ENCODE results near the gene DNAJC15. TPM values are rescaled to one million over a fixed set of nuclear protein-coding genes. Genes with fewer than 3 reads are reported as not detected.

Gene DNAJC15
- total RNA-seq, 1 experiment from 2014 or later = 10.8 TPM

GRCh38 chr13:43139921-43140320 is 116.5 kb downstream of the DNAJC15 start (continued):
- TF ChIP-seq REST (IDR thresholded peaks at IDR 0.05; ENCODE audit: low read depth) (no peak), ZFX (IDR thresholded peaks at IDR 0.05) (no peak), RAD21 (IDR thresholded peaks at IDR 0.05; ENCODE audit: low read depth) (no peak), POLR2AphosphoS5 (IDR thresholded peaks at IDR 0.05; ENCODE audit: low read depth, low read length) (no peak), EGR1 (IDR thresholded peaks at IDR 0.05; ENCODE audit: low read depth) (no peak)

DNA sequence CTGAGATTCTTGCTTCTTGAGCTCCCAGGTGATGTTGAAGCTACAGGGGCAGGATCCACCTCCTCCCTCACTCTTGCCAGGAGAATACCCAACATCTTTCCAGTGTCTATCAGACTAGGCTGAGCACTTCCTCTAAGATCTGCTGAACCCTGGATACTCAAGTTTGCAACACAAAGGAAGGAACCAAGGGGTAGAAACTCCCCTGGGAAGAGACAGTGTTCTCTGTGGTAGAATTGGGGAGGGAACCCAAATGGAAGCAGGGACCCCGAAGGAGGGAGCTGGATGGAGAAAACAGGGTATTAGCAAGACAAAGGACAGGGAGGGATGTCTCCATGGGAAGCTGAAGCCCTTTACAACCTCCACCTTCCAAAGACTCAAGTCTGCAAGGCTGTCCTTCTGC is 117.6 kb downstream of the DNAJC15 start:
- Histone ChIP-seq H4K20me1 (ENCODE audit: insufficient read depth) (no peaks in the 10 kb centered on the region), H3K36me3 (ENCODE audit: control insufficient read depth in 1 of 2, insufficient read depth in 2 of 2, low read length in 2 of 2) (no peaks in the 10 kb centered on the region), H3K79me2 (ENCODE audit: insufficient read depth, low read length) (no peaks in the 10 kb centered on the region), H3K4me3 (replicated peaks in 1 of 2; ENCODE audit: low read depth in 1 of 2, low read length in 2 of 2) (no peak overlapping the region), H3K4me2 (ENCODE audit: low read length) (no peak overlapping the region), H3K27ac (ENCODE audit: low read depth, low read length) (no peak overlapping the region), H2AFZ (ENCODE audit: low read depth, low read length, poor library complexity, severe bottlenecking) (no peak overlapping the region), H3K9me2 (ENCODE audit: insufficient read depth) (no peaks in the 10 kb centered on the region), H3K9ac (ENCODE audit: low read length) (no peak overlapping the region), H3K27me3 (ENCODE audit: insufficient read depth, low read length) (no peaks in the 10 kb centered on the region; the same call in 1 of the 2 replicates), H3K4me1 (ENCODE audit: control insufficient read depth in 1 of 2, insufficient read depth in 2 of 2, low read length in 2 of 2) (no peaks in the 10 kb centered on the region), H3K9me3 (ENCODE audit: control insufficient read depth in 1 of 2, insufficient read depth in 1 of 2, low read depth in 1 of 2, low read length in 2 of 2) (no peaks in the 10 kb centered on the region)
- ChIA-PET CTCF (interaction anchor here (0.7 kb wide), 1 partner anchor 9 kb away, joined by 3 read pairs; no protein-coding TSS in a partner anchor), POLR2A (no interaction called here), RAD21 (ENCODE audit: low non-redundant PET in 1 of 2, low total read pairs in 2 of 2, uncharacterized antibody in 2 of 2, unreplicated experiment in 2 of 2) (no interaction called here)
- ATAC-seq (no peak), DNase-seq (ENCODE audit: low read depth, low spot score) (no peak)
- no TSS peak for BruUV-seq (replicated peaks)
- intact Hi-C loops (cut with micrococcal nuclease) = no loop called here
- TF ChIP-seq TCF7L2 (IDR thresholded peaks at IDR 0.05; ENCODE audit: borderline replicate concordance, extremely low read depth, insufficient read depth, insufficient read length) (no peak), CBX3 (IDR thresholded peaks at IDR 0.05; ENCODE audit: low read depth) (no peak), RAD21 (IDR thresholded peaks at IDR 0.05; ENCODE audit: low read depth) (no peak), SRF (IDR thresholded peaks at IDR 0.05; ENCODE audit: low read depth) (no peak), CEBPB (IDR thresholded peaks at IDR 0.05; ENCODE audit: low read depth) (no peak), REST (IDR thresholded peaks at IDR 0.05; ENCODE audit: low read depth) (no peak), POLR2AphosphoS5 (IDR thresholded peaks at IDR 0.05; ENCODE audit: low read depth, low read length) (no peak), ZFX (IDR thresholded peaks at IDR 0.05) (no peak)
- TF ChIP-seq, protein P1, sequence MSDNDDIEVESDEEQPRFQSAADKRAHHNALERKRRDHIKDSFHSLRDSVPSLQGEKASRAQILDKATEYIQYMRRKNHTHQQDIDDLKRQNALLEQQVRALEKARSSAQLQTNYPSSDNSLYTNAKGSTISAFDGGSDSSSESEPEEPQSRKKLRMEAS (IDR thresholded peaks at IDR 0.05) = no peak

Data from HCT116 (cell line).